OCI-M1 (cell line): ENCODE data around the gene PRKAG3.

Experiments used
- DNase-seq: peaks from one replicate; lab custom pipeline; 2025; lab: John Stamatoyannopoulos, UW

Gene PRKAG3

DNA sequence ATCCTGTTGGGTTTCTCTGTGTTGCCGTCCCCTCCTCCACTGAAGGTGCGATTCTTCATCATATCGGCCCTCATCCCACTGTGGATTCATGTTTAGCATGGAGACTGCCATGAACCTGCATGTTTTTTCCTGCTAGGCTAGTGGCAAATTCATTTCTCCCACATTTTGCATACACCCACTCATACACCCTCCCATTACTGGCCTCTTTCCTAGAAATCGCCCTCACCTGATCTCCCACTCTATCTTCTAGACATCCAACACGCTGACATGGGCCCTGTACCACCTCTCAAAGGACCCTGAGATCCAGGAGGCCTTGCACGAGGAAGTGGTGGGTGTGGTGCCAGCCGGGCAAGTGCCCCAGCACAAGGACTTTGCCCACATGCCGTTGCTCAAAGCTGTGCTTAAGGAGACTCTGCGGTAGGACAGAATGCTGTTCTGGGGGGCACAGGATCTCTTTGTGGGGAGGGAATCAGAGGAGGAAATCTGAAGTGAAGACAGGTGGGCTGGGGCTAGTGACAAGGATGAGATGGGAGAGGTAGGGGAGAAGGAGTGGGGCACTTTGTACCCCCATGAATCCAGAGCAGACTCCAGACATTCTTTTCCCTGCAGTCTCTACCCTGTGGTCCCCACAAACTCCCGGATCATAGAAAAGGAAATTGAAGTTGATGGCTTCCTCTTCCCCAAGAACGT, 17.7 kb downstream of the PRKAG3 start:
- no peak for DNase-seq

DNA sequence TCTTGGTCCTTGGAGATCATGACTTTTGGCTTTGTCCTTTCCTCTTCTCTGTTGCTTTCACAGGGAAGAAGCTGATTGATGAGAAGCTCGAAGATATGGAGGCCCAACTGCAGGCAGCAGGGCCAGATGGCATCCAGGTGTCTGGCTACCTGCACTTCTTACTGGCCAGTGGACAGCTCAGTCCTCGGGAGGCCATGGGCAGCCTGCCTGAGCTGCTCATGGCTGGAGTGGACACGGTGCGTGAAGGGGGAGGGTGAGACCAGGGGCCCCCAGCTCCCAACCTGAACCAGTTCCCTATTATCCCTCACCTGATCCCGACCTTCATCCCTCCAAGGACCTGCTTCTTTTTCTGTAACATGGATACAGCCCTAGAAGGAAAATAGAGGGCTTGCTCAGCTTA, 18.7 kb downstream of the PRKAG3 start:
- DNase-seq = no peak

DNA sequence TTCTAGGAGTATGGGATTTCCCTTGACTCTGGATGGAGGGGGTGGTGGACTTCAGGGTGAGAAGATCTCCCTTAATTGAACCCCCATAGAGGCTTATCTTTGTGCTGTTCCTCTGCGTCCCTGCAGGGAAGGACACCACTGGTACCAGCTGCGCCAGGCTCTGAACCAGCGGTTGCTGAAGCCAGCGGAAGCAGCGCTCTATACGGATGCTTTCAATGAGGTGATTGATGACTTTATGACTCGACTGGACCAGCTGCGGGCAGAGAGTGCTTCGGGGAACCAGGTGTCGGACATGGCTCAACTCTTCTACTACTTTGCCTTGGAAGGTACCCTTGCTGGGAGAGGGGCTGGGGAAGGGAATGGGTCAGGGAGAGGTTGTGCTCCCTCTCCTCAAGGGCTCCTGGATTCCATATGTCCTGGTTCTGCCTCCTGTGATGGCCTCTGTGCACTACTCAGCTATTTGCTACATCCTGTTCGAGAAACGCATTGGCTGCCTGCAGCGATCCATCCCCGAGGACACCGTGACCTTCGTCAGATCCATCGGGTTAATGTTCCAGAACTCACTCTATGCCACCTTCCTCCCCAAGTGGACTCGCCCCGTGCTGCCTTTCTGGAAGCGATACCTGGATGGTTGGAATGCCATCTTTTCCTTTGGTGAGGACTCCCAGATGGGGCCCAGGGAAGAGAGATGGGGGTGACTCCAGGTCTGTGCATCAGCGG, 19.3 kb downstream of the PRKAG3 start:
- DNase-seq = no peak

DNA sequence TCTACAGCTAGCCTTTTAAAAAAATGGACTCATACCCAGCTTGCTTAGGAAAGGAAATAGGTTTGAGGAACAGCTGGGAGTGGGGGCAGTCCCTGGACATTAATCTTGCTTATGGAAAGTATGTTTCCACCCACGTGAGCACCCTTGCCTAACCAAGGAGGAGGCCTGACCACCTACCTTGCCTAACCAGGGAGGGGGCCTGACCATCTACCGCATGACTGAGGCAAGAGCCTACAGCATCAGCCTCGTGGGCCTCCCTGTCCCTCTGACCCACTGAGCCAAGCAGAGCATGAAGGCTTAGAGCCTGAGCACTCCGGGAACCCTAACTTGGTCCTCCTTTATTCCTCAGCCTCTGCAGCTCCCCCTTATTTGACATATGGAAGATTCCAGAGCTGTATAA, 20.2 kb downstream of the PRKAG3 start:
- peak; percentile 10 for DNase-seq

DNA sequence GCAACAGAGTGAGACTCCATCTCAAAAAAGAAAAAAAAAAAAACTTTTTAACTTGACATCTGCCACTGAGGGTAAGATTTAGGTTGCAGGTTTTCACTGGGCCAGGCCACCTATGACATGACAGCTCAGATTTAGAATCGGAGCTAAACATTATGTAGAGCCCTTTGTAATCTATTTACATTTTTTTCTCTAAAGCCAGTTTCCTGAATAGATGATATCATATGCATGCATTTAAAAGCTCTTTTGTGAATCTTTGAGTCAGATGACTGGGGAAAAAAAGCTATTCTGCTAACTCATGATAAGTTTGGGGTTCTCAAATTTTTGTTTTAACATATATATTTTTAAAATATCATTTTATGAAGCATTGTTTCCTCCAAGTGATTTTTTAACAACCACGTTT, 21.3 kb downstream of the PRKAG3 start:
- DNase-seq = no peak

DNA sequence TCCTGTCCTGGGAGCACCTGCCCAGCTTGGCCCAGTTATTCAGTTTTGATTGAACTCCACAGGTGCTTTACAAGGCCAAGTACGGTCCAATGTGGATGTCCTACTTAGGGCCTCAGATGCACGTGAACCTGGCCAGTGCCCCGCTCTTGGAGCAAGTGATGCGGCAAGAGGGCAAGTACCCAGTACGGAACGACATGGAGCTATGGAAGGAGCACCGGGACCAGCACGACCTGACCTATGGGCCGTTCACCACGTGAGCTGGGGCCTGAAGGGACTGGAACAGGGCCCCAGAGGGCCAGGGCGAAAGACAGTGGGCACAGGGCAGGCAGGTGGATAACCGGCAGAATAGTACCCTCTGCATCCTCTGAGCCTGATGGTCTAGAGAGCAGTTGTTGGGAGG, 22.1 kb downstream of the PRKAG3 start:
- DNase-seq = no peak

DNA sequence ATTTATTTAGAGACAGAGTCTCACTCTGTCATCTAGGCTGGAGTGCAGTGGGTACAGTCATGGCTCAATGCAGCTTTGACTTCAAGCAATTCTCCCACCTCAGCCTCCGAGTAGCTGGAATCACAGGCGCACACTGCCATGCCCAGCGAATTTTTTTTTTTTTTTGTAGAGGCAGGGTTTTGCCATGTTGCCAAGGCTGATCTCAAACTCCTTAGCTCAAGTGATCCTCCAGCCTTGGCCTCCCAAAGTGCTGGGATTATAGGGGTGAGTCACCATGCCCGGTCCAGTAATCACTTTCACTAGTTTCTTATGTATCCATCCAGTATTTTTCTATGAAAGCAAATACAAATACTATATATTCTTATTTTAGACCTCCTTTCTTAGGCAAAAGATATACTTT, 24.0 kb downstream of the PRKAG3 start:
- DNase-seq = no peak

DNA sequence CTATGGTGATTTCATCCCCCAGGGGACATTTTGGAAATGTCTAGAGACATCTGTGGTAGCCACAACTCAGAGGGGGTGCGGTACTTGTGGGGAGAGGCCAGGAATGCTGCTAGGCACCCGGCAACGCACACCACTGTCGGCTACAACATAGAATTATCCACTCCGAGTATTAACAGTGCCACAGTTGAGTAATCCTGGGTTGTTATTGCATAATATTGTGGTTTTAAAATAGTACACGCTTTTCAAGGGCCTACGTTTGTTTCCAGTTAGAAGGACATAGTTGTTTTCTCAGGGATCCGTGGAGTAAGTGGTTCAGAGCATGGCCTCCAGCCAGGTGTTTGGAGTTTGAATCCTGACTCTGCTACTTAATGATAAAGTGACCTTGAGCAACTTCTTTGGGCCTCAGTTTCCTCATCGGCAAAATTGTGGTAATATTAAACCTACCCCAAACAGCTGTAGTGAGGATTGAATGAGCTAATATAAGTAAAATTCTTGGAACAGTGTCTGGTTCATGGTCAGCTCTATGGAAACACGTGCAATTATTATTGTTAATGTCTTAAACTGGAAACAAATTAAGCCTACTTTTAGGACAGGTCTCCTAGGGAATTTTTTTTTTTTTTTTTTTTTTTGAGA, 25.1 kb downstream of the PRKAG3 start:
- peak; percentile 97 for DNase-seq

DNA sequence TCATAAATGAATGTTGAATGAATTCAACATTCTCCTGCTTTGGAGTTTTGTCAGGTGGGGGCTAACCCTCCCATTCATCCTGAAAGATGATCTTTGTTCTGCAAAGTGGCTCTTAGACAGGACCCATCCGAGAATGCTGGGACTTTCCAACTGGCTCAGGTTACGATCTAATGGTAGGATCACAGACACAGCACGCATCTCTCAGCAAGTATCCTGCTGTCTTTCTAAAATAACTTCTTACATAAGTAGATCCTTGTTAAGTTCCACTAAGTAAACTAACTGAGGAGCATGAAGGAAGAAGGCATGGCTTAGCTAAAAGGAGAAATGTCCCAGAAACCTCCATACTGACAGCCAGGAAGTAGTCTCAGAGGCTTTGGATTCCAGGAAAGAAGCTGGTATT, 26.0 kb downstream of the PRKAG3 start:
- peak; percentile 56 for DNase-seq

DNA sequence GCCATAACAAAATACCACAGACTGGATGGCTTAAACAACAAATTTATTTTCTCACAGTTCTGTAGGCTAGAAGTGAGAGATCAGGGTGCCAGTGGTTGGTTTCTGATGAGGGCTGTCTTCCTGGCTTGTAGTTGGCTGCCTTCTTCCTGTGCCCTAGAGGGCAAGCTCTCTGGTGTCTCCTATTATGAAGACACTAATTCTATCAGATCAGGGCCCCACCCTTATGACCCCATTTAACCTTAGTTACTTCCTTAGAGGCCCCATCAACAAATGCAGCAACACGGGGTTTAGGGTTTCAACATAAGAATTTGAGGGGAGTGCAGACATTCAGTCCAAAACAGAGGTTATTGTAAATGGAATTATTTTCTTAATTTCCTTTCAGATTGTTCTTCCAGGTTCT, 26.8 kb downstream of the PRKAG3 start:
- no peak for DNase-seq

DNA sequence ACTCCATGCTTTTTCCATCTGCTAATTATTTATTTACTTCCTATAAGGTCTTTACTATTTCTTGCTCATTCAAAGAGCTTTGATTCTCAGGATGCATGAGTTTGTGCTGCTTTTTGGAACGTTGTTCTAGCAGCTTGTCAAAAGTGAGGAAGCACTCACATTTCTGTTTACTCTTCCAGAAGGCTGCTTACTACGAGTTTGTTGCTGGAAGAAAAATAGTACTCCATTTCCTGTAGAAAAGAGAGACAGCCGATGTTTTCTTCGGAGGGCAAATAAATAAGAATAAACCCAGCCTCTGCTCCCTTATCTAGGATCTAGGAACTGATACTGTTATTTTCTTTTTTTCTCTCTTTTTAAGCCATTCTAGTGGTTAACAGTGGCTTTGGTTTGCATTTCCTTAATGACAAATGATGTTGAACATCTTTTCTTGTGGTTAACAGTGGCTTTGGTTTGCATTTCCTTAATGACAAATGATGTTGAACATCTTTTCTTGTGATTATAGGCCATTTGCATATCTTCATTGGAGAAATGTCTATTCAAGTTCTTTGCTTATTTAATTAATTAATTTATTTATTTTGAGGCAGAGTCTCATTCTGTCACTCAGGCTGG, 29.1 kb downstream of the PRKAG3 start:
- DNase-seq = no peak

DNA sequence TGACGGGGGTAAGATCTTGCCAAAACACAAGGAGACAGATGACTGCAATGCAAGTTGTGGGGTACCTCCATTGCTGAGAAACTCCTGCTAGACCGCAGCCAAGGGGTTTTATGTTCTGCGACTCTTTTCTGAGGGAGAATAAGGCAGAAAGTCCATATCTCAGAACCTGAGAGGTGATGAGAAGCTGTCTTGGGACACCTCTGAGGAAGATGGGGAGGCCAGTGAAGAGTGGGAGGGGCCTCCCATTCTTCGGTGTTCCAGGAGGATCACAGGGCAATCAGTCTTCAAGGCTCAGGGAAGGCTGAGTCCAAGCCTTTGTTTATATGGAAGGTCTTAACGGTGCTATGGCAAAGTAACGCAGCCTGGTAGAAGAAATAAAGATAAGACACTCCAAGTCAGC, 31.6 kb downstream of the PRKAG3 start:
- no peak for DNase-seq

DNA sequence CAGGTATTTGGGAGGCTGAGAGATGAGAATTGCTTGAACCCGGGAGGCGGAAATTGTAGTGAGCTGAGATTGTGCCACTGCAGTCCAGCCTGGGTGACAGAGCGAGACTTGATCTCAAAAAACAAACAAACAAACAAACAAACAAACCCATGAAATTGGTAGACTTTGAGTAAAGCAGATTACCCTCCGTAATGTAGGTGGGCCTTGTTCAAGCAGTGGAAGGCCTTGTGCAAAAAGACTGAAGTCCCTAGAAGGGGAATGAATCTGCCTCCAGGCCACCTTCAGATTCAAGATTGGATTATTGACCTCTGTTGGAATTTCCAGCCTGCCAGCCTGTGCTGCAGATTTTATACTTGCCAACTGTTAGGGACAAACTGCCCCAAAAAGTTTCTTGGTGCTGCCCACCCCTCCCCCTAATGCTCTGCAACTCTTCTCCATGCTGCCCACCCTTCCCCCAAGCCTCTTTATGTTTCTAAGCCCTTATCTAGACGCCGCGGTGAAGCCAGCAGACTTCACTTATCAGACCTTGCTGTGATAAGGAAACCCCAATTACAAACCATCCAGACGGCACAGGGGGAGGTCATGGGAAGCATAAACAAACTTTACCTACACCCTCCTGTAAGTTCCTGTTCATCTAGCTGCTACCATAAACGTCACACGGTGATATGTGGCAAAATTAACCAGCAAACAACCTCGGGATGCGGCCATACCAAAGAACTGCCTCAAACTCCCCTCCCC, 32.7 kb downstream of the PRKAG3 start:
- peak; percentile 89 for DNase-seq

DNA sequence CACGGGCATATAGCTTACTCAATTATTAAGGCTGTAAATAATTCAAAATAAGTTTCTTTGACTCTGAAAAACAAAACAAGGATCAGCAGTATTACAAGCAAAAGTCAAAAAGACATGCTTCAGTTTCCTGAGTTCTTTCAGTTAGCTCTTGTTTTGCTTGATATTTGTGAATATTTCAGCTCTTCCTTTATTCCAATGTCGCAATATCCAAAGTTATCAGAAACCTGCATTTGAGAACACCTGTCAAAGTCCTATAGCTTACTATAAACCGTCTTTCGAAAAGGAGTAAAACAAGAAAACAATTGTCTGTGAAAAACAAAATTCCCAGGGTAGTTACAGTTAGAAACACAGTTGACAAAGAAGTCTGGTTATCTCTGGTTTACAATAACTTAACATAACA, 34.9 kb downstream of the PRKAG3 start:
- no peak for DNase-seq

DNA sequence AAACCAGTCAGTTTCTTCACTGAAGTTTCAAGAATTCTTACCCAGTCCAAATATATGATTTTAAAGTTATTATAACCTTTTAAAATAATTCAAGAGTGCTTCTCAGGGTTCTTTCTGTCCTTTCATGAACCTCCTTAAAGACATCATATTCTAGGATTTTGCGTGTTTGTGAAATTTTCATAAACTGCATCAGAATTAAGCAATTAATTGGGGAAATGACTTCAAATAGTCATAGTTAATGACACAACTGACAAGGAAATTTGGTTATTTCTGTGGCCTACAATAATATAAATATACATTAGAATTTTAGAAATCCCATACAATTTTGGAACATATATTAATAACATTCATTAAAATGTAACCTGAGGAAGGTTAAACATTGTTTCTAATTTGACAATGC, 39.2 kb downstream of the PRKAG3 start:
- DNase-seq = no peak

DNA sequence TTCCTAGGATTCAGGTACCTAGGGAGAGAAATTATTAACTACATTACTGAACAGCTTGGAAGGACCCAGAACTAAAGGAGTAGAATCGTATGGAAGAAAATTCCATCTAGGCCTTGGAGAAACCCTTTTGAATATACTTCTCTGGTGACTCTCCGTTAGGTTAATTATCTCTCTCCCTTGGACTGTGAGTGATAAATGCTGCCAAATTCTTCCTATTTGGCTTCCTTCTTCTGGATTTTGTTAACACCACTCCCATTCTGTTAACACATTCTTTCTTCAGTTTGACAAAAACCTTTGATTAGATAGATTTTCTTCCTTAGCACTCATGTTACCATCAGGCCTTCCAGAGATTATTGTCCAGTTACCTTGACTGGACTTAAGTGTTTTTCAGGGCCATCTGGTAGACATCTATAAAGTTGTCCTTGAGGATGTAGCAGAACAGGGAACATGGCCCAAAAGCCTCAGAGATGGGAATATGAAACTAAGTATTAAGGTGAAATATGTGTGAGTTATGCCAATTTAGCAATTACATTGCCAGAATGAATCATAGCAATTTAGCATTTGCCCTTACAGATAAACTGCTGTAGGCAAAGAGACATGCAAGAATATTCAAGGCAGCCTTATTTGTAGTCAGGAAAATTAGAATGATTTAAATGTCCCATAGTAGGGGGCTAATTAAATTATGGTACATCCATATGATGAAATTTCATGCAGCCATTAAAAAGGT, 42.9 kb downstream of the PRKAG3 start:
- DNase-seq = no peak

DNA sequence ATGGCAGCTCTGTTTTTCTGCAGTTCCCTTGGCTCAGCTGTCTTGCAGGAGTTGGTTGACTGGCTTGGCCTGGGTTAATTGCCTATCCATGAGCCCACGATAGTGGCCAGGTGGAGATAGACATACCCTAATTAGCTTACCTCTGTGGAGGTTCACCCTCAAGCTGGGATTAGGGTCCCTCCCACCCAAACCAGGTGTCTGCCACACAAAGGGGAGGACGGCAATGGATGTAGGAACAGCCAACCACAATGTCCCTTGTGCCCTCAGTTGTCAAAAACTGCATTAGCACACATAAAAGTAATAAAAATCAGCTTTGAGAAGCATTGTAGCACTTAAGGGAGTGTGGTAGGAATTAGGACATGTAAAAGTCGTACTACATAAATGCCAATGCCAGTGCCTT, 45.5 kb downstream of the PRKAG3 start:
- DNase-seq = no peak

DNA sequence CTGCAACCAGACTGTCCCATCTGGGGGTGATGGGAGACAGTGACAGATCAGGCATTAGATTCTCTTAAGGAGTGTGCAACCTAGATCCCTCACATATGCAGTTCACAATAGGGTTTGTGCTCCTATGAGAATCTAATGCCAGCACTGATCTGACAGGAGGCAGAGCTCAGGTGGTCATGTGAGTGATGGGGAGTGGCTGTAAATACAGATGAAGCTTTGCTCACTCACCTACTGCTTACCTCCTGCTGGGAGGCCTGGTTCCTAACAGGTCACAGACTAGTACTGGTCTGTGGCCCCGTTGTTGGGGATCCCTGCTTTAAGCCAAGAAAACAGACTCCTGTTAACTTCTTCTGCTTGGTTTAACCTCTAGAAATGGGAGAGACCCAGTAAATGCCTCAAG, 46.5 kb downstream of the PRKAG3 start:
- DNase-seq = no peak

DNA sequence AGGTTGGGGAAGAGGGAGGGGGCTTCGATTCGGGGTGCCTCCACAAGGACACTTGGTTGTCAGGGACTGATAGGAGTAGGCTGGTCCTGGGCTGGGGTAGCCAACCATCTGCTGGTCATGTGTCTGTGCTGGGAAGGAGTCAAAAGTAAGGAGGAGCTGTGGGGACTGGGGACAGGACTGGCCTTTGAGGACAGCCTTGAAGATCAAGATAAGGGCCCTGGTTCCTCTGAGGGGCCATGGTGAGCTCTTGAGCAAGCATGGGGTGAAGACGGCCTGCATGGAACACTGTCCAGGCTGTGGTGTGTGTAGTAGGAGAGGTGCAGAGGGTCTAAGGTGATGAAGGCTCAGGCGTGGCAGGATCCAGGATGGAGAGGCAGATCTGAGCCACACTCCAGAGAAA, 47.9 kb downstream of the PRKAG3 start:
- peak; percentile 28 for DNase-seq

DNA sequence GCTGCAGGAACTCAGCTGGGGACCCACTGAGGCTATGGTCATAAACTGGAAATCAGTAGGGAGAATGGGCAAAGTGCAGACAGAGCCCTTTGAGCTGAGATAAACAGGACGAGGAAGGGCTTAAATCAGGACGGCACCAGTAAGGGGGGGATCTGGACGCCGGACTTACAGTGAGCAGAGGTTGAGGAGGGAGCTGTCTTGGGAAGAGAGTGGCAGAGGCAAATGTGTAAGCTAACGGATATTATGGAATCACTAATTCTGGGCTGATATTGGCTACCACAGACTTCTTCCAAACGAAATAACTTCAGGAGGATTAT, 49.1 kb downstream of the PRKAG3 start:
- DNase-seq = no peak

DNA sequence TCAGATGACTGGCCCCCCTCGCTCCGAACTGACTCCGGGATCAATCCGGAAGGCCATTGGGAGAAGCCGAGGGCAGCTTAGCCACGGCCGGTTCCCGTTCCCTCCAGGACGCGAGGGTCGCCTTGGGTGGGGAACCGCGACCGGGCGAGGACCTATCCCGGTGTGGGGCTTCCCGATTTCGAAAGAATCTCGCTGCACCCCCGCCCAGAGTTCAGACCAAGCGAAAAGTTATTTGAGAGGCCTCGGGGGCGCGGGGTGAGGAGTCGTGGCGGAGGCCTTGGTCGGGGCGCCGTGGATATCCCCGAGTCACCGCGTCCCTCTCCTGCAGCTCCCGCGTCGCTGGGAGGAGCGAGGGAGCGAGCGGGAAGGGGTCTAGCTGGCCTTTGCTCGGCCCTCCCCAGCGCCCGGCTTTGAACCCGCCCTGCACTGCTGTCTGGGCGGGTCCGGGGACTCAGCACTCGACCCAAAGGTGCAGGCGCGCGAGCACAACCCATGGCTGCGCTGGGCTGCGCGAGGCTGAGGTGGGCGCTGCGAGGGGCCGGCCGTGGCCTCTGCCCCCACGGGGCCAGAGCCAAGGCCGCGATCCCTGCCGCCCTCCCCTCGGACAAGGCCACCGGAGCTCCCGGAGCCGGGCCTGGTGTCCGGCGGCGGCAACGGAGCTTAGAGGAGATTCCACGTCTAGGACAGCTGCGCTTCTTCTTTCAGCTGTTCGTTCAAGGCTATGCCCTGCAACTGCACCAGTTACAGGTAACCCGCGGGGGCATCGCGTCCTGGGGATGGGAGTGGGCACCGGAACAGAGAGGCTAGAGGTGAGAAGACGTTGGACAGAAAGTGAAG, 49.7 kb downstream of the PRKAG3 start, which contains the start of gene CYP27A1:
TSS of gene CYP27A1 (plus strand) at position 457 of the 837 bp plus-strand sequence. CDS start at position 493, 36 bp downstream.
- DNase-seq = no peak
